PFSK-1 (cell line): ENCODE data around the gene YDJC.

ENCODE experiments used
- FOXP2 ChIP-seq: optimal IDR thresholded peaks from 2 replicates; pipeline ENCODE3; 2011; ENCODE audit warnings: borderline replicate concordance, control low read depth, inconsistent platforms; ENCODE audit not compliant: insufficient read depth; ENCODE audit errors: extremely low read length, extremely low read depth
- POLR2AphosphoS5 ChIP-seq: IDR thresholded peaks from 2 replicates; pipeline ENCODE4 v1.6.1; 2012; ENCODE audit warnings: low read depth, mild to moderate bottlenecking, control low read depth, low read length, moderate library complexity
- REST ChIP-seq, 2 experiments: IDR thresholded peaks; 2 replicates each; pipeline versions ENCODE4 v1.6.1 to v1.8.0; 2011 to 2012; ENCODE audit warnings: low read depth in 2 of 2, low read length in 2 of 2, control low read depth in 1 of 2, inconsistent platforms in 1 of 2, mild to moderate bottlenecking in 1 of 2, moderate library complexity in 1 of 2; ENCODE audit not compliant: insufficient read depth in 1 of 2
- SIN3A ChIP-seq: IDR thresholded peaks from 2 replicates; pipeline ENCODE4 v1.6.1; 2012; ENCODE audit warnings: mild to moderate bottlenecking, low read length, moderate library complexity, borderline replicate concordance; ENCODE audit not compliant: insufficient read depth
- TAF1 ChIP-seq: IDR thresholded peaks from 2 replicates; pipeline ENCODE4 v1.6.1; 2012; ENCODE audit warnings: low read length, control low read depth, borderline replicate concordance; ENCODE audit not compliant: insufficient read depth

- TF ChIP-seq POLR2AphosphoS5, result no peak
- no peak for TF ChIP-seq REST (IDR thresholded peaks at IDR 0.05; ENCODE audit: insufficient read depth in 1 of 2, low read depth in 2 of 2, low read length in 2 of 2)
- TF ChIP-seq TAF1, result no peak
- TF ChIP-seq FOXP2, result no peak
- TF ChIP-seq SIN3A, result no peak
Measured at GRCh38 chr22:21623648-21623970, 6.2 kb downstream of the YDJC start.
